ENCODE data around the gene TOR1AIP1. TPM values are rescaled to one million over a fixed set of nuclear protein-coding genes. Genes with fewer than 3 reads are reported as not detected.

TOR1AIP1 gene
- total RNA-seq, 1 donor from 2014 or later = 21.6 TPM

- Mint-ChIP-seq H3K4me3 (no peak overlapping the region), H3K27me3 (ENCODE audit: insufficient read depth, low read depth) (peaks cover 4% of the 10 kb centered on the region), H3K36me3 (no peaks in the 10 kb centered on the region), H3K27ac (no peak overlapping the region), H3K9me3 (no peaks in the 10 kb centered on the region), H3K4me1 (peaks cover 22% of the 10 kb centered on the region)
- TF ChIP-seq EZH2 (IDR thresholded peaks at IDR 0.05) (no peak), CTCF (IDR thresholded peaks at IDR 0.05) (no peak), EZH2phosphoT487 (IDR thresholded peaks at IDR 0.05) (no peak)
- no peak overlapping the region for H3K9ac ChIP-seq
- no peaks in the 10 kb centered on the region for H3K4me1 ChIP-seq
- no peaks in the 10 kb centered on the region for H3K36me3 ChIP-seq
- DNase-seq (ENCODE audit: low spot score) = no peak
- no peak overlapping the region for H3K4me2 ChIP-seq
- no peaks in the 10 kb centered on the region for H3K79me2 ChIP-seq (ENCODE audit: low read depth)
- no peak overlapping the region for H3K4me3 ChIP-seq
- no peak overlapping the region for H2AFZ ChIP-seq (replicated peaks)
- no peaks in the 10 kb centered on the region for H4K20me1 ChIP-seq (ENCODE audit: low read depth)
- H3K9me3 ChIP-seq (ENCODE audit: low read depth) = no peaks in the 10 kb centered on the region
- H3K27me3 ChIP-seq = no peaks in the 10 kb centered on the region
- H3F3A ChIP-seq (ENCODE audit: low read depth) = no peaks in the 10 kb centered on the region
- no peak overlapping the region for H3K27ac ChIP-seq
Measured at GRCh38 chr1:179933219-179933618, 51.1 kb downstream of the TOR1AIP1 start.

- Mint-ChIP-seq H3K27me3 (ENCODE audit: insufficient read depth, low read depth) (peaks cover 4% of the 10 kb centered on the region), H3K4me1 (peaks cover 36% of the 10 kb centered on the region), H3K9me3 (no peaks in the 10 kb centered on the region), H3K4me3 (no peak overlapping the region), H3K27ac (peak overlapping the region; percentile 44), H3K36me3 (no peaks in the 10 kb centered on the region)
- Histone ChIP-seq H2AFZ (replicated peaks) (no peak overlapping the region), H3K4me2 (no peak overlapping the region), H3K79me2 (ENCODE audit: low read depth) (no peaks in the 10 kb centered on the region), H3K27ac (no peak overlapping the region), H3K9ac (no peak overlapping the region), H3K36me3 (no peaks in the 10 kb centered on the region), H3K27me3 (no peaks in the 10 kb centered on the region), H3K9me3 (ENCODE audit: low read depth) (no peaks in the 10 kb centered on the region), H3F3A (ENCODE audit: low read depth) (no peaks in the 10 kb centered on the region), H3K4me1 (no peaks in the 10 kb centered on the region), H4K20me1 (ENCODE audit: low read depth) (no peaks in the 10 kb centered on the region), H3K4me3 (no peak overlapping the region)
- no peak for TF ChIP-seq EZH2phosphoT487 (IDR thresholded peaks at IDR 0.05)
- no peak for TF ChIP-seq EZH2 (IDR thresholded peaks at IDR 0.05)
- no peak for TF ChIP-seq CTCF (IDR thresholded peaks at IDR 0.05)
- DNase-seq (ENCODE audit: low spot score) = no peak
Measured at GRCh38 chr1:179935909-179936496, 53.9 kb downstream of the TOR1AIP1 start.

- no peaks in the 10 kb centered on the region for H3F3A ChIP-seq (ENCODE audit: low read depth)
- no peaks in the 10 kb centered on the region for H4K20me1 ChIP-seq (ENCODE audit: low read depth)
- Mint-ChIP-seq H3K9me3 (no peaks in the 10 kb centered on the region), H3K36me3 (no peaks in the 10 kb centered on the region), H3K4me1 (peaks cover 36% of the 10 kb centered on the region), H3K27me3 (ENCODE audit: insufficient read depth, low read depth) (peaks cover 4% of the 10 kb centered on the region), H3K4me3 (peak overlapping the region; percentile 59), H3K27ac (no peak overlapping the region)
- H3K4me3 ChIP-seq = no peak overlapping the region
- H3K9ac ChIP-seq = no peak overlapping the region
- H3K79me2 ChIP-seq (ENCODE audit: low read depth) = no peaks in the 10 kb centered on the region
- H2AFZ ChIP-seq (replicated peaks) = no peak overlapping the region
- H3K9me3 ChIP-seq (ENCODE audit: low read depth) = no peaks in the 10 kb centered on the region
- no peak overlapping the region for H3K27ac ChIP-seq
- TF ChIP-seq EZH2 (IDR thresholded peaks at IDR 0.05) (no peak), EZH2phosphoT487 (IDR thresholded peaks at IDR 0.05) (no peak)
- H3K4me1 ChIP-seq = no peaks in the 10 kb centered on the region
- H3K4me2 ChIP-seq = no peak overlapping the region
- no peaks in the 10 kb centered on the region for H3K36me3 ChIP-seq
- DNase-seq (ENCODE audit: low spot score) = no peak
- H3K27me3 ChIP-seq = no peaks in the 10 kb centered on the region
Measured at GRCh38 chr1:179937668-179938254, 55.7 kb downstream of the TOR1AIP1 start.

GRCh38 chr1:179938752-179939151 is 56.7 kb downstream of the TOR1AIP1 start:
- no peaks in the 10 kb centered on the region for H3K36me3 ChIP-seq
- H3K27me3 ChIP-seq = no peaks in the 10 kb centered on the region
- Mint-ChIP-seq H3K9me3 (no peaks in the 10 kb centered on the region), H3K36me3 (no peaks in the 10 kb centered on the region), H3K27ac (no peak overlapping the region), H3K4me1 (peaks cover 36% of the 10 kb centered on the region), H3K27me3 (ENCODE audit: insufficient read depth, low read depth) (peaks cover 4% of the 10 kb centered on the region), H3K4me3 (no peak overlapping the region)
- no peak overlapping the region for H3K9ac ChIP-seq
- H3K4me2 ChIP-seq = no peak overlapping the region
- TF ChIP-seq CTCF (IDR thresholded peaks at IDR 0.05) (no peak), EZH2phosphoT487 (IDR thresholded peaks at IDR 0.05) (no peak), EZH2 (IDR thresholded peaks at IDR 0.05) (no peak)
- H4K20me1 ChIP-seq (ENCODE audit: low read depth) = no peaks in the 10 kb centered on the region
- no peaks in the 10 kb centered on the region for H3K9me3 ChIP-seq (ENCODE audit: low read depth)
- no peak overlapping the region for H2AFZ ChIP-seq (replicated peaks)
- no peak overlapping the region for H3K27ac ChIP-seq
- H3K79me2 ChIP-seq (ENCODE audit: low read depth) = no peaks in the 10 kb centered on the region
- H3K4me1 ChIP-seq = no peaks in the 10 kb centered on the region
- no peaks in the 10 kb centered on the region for H3F3A ChIP-seq (ENCODE audit: low read depth)
- no peak overlapping the region for H3K4me3 ChIP-seq
- DNase-seq (ENCODE audit: low spot score) = no peak
